HepG2 (cell line): ENCODE measurements around the gene MORN1. TPM values are rescaled to one million over a fixed set of nuclear protein-coding genes. Genes with fewer than 3 reads are reported as not detected.
A peak's percentile ranks its signal among the peaks of the same experiment; 100 is the strongest.

Experiments
- ARID3A ChIP-seq: IDR thresholded peaks from 2 replicates; pipeline ENCODE4 v1.6.1; 2012; ENCODE audit warnings: low read depth, low read length, improper control_type of control experiment
- ARNT ChIP-seq: fragments of 450-650 bp; IDR thresholded peaks from 2 replicates; pipeline ENCODE4 v1.6.1; 2017
- FOXK2 ChIP-seq: fragments of 450-650 bp; IDR thresholded peaks from 2 replicates; pipeline ENCODE4 v1.6.1; 2016
- KLF12 ChIP-seq: sonication (generic); formaldehyde crosslinking; IDR thresholded peaks from 2 replicates; pipeline ENCODE4 v1.4.0; 2020; ENCODE audit warnings: missing genetic modification reagents, borderline replicate concordance
- MYPOP ChIP-seq: sonication (generic); formaldehyde crosslinking; IDR thresholded peaks from 2 replicates; pipeline ENCODE4 v1.8.1; 2023; ENCODE audit warnings: mild to moderate bottlenecking, moderate library complexity, missing genetic modification reagents
- PRDM4 ChIP-seq: sonication (generic); formaldehyde crosslinking; IDR thresholded peaks from 2 replicates; pipeline ENCODE4 v1.9.0; 2021; ENCODE audit warnings: missing genetic modification reagents, borderline replicate concordance
- RFX3 ChIP-seq: IDR thresholded peaks from 2 replicates; pipeline ENCODE4 v1.6.1; 2016; ENCODE audit warnings: missing biosample characterization, missing genetic modification reagents
- SMARCE1 ChIP-seq: fragments of 450-650 bp; IDR thresholded peaks from 2 replicates; pipeline ENCODE4 v1.6.1; 2017; ENCODE audit warnings: borderline replicate concordance
- SOX6 ChIP-seq, 2 experiments: fragments of 450-650 bp in 1 of 2; sonication (generic) in 1 of 2; formaldehyde crosslinking in 1 of 2; IDR thresholded peaks; 2 replicates each; pipeline versions ENCODE4 v1.4.0 to v1.6.1; 2017 to 2020; ENCODE audit warnings: antibody characterized with exemption in 1 of 2, mild to moderate bottlenecking in 1 of 2, missing genetic modification reagents in 1 of 2
- TEAD3 ChIP-seq: optimal IDR thresholded peaks from 2 replicates; pipeline ENCODE3; 2016; ENCODE audit warnings: borderline replicate concordance
- U2AF2 ChIP-seq: fragments of 200-400 bp; formaldehyde crosslinking; IDR thresholded peaks from 2 replicates; pipeline ENCODE4 v1.6.1; 2017; ENCODE audit warnings: low read depth, mild to moderate bottlenecking, low read length
- ZFP37 ChIP-seq: sonication (generic); formaldehyde crosslinking; IDR thresholded peaks from 2 replicates; pipeline ENCODE4 v1.4.0; 2020; ENCODE audit warnings: missing genetic modification reagents, borderline replicate concordance
- ZFP41 ChIP-seq: sonication (generic); formaldehyde crosslinking; IDR thresholded peaks from 2 replicates; pipeline ENCODE4 v1.4.0; 2020; ENCODE audit warnings: mild to moderate bottlenecking, missing genetic modification reagents, borderline replicate concordance
- ZFY ChIP-seq: sonication (generic); formaldehyde crosslinking; IDR thresholded peaks from 2 replicates; pipeline ENCODE4 v1.4.0; 2020; ENCODE audit warnings: missing genetic modification reagents
- ZFYVE20 ChIP-seq: sonication (generic); formaldehyde crosslinking; IDR thresholded peaks from 2 replicates; pipeline ENCODE4 v1.8.0; 2023; ENCODE audit warnings: low read depth, mild to moderate bottlenecking, moderate library complexity, missing genetic modification reagents, borderline replicate concordance
- ZNF577 ChIP-seq: sonication (generic); formaldehyde crosslinking; IDR thresholded peaks from 2 replicates; pipeline ENCODE4 v1.4.0; 2020; ENCODE audit warnings: mild to moderate bottlenecking, low read depth, missing genetic modification reagents, borderline replicate concordance
- ZNF687 ChIP-seq: sonication (generic); formaldehyde crosslinking; IDR thresholded peaks from 2 replicates; pipeline ENCODE4 v1.5.1; 2020; ENCODE audit warnings: mild to moderate bottlenecking, missing genetic modification reagents, moderate library complexity
- polyA plus RNA-seq, 8 experiments: library from polyadenylated mRNA; depleted of rRNA in 3 of 8; stranded (reverse) in 7 of 8; unstranded in 1 of 8; fragments of >200 nt; fragmentation: Illumina TruSeq in 4 of 8; extraction: Trizol in 4 of 8; gene quantifications; 2 replicates each; pipeline versions ENCODE4 v1.2.1 to v1.2.3, GENCODE V29; 2011 to 2016; ENCODE audit warnings: low read depth in 4 of 8, missing spikeins in 1 of 8, mixed read lengths in 1 of 8; ENCODE audit not compliant: insufficient read depth in 1 of 8
- total RNA-seq, 5 experiments: library from RNA; depleted of rRNA; stranded (reverse); fragments of >200 nt; fragmentation: Illumina TruSeq; extraction: Trizol; gene quantifications; 2 replicates each; pipeline ENCODE4 v1.2.3, GENCODE V29; 2016; ENCODE audit warnings: low read depth in 1 of 5
- TF ChIP-seq, protein P1 (sequence below): sonication (generic); formaldehyde crosslinking; IDR thresholded peaks from 2 replicates; pipeline ENCODE4 v1.8.0; 2023; ENCODE audit warnings: mild to moderate bottlenecking, missing genetic modification reagents

Gene MORN1
- total and polyA plus RNA-seq, 2 of the 13 experiments (the other 11 are each of a cell fraction or from before 2014, with no cell fraction given), result 3.1 to 6.5 TPM

DNA sequence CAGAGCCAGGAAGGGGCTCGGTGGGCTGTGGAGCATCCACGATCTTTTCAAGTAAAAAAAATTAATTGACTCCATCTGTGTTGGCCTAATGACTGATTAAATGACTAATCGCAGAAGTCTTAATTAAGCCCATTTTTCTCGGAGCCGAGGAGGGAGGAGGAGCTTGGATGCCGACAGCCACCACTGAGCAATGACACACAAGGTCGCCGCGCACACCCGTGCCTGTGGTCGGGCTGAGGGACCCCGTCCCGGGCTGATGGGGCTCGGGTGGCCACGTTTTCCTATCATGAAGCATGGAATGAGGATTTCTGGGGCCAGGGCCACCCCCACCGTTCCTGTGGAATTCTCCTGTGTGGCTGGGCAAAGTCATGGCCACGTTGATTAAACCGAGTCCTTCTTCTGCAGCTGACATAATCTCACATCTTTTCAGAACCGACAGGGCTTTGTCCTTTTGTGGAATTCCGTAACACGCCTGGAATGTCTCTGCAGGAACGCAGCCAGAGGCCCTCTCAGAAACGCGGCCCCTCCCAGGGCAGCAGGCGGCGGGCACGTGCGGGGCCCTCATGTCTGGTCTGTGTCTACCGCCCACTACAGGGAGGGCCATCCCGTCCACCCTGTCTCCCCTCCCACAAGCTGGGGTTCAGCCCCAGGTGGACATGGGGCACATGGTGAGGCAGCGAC lies 60.7 kb downstream of the MORN1 start (continued):
- TF ChIP-seq SMARCE1 (no peak), RFX3 (CRISPR knock-in tag) (no peak), ZNF687 (CRISPR knock-in tag) (peak; percentile 69), SOX6 (IDR thresholded peaks at IDR 0.05) (no peak), SOX6 (CRISPR knock-in tag; IDR thresholded peaks at IDR 0.05) (peak; percentile 53; the same call in 1 of the 2 replicates), FOXK2 (no peak), ZFP37 (no peak), MYPOP (CRISPR knock-in tag) (no peak), ZFY (CRISPR knock-in tag) (peak; percentile 32; the same call in 1 of the 2 replicates), TEAD3 (CRISPR knock-in tag) (peak; percentile 96), ARID3A (no peak), KLF12 (no peak), ZFP41 (CRISPR knock-in tag) (no peak), U2AF2 (no peak), ZNF577 (no peak), ARNT (no peak), PRDM4 (no peak), ZFYVE20 (CRISPR knock-in tag) (no peak)
- TF ChIP-seq, protein P1, sequence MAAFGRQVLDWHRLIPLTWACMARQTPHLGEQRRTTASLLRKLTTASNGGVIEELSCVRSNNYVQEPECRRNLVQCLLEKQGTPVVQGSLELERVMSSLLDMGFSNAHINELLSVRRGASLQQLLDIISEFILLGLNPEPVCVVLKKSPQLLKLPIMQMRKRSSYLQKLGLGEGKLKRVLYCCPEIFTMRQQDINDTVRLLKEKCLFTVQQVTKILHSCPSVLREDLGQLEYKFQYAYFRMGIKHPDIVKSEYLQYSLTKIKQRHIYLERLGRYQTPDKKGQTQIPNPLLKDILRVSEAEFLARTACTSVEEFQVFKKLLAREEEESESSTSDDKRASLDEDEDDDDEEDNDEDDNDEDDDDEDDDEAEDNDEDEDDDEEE, result no peak
